ENCODE data around the gene ZNF649. TPM values are rescaled to one million over a fixed set of nuclear protein-coding genes. Genes with fewer than 3 reads are reported as not detected.

ZNF649 gene
- total RNA-seq, 1 donor from 2014 or later: 28.4 TPM

- no peak for DNase-seq (ENCODE audit: low spot score in 2 of 2, unreplicated experiment in 2 of 2)
- TF ChIP-seq CTCF (IDR thresholded peaks at IDR 0.05; ENCODE audit: unreplicated experiment): no peak
- peaks cover 56% of the 10 kb centered on the region for H3K9me3 Mint-ChIP-seq
- H3K27me3 Mint-ChIP-seq (ENCODE audit: low read depth): no peaks in the 10 kb centered on the region
- H3K4me1 Mint-ChIP-seq: peaks cover 14% of the 10 kb centered on the region
- no peak overlapping the region for H3K27ac Mint-ChIP-seq
- H3K4me3 Mint-ChIP-seq: peak overlapping the region; percentile 99
- peaks cover 55% of the 10 kb centered on the region for H3K36me3 Mint-ChIP-seq
These were observed 1.6 kb downstream of the ZNF649 start for GRCh38 chr19:51903192-51903591.

- no peaks in the 10 kb centered on the region for H3K27me3 Mint-ChIP-seq (ENCODE audit: low read depth)
- peaks cover 54% of the 10 kb centered on the region for H3K9me3 Mint-ChIP-seq
- H3K4me3 Mint-ChIP-seq: no peak overlapping the region
- H3K27ac Mint-ChIP-seq: no peak overlapping the region
- peaks cover 14% of the 10 kb centered on the region for H3K4me1 Mint-ChIP-seq
- no peak for DNase-seq (ENCODE audit: low spot score in 2 of 2, unreplicated experiment in 2 of 2)
- no peak for TF ChIP-seq CTCF (IDR thresholded peaks at IDR 0.05; ENCODE audit: unreplicated experiment)
- H3K36me3 Mint-ChIP-seq: peaks cover 67% of the 10 kb centered on the region
These were observed 3.0 kb downstream of the ZNF649 start for GRCh38 chr19:51901860-51902259.

- H3K4me3 Mint-ChIP-seq: no peak overlapping the region
- TF ChIP-seq CTCF (IDR thresholded peaks at IDR 0.05; ENCODE audit: unreplicated experiment): no peak
- H3K9me3 Mint-ChIP-seq: peaks cover 70% of the 10 kb centered on the region
- H3K27ac Mint-ChIP-seq: no peak overlapping the region
- peaks cover 6% of the 10 kb centered on the region for H3K4me1 Mint-ChIP-seq
- H3K27me3 Mint-ChIP-seq (ENCODE audit: low read depth): no peaks in the 10 kb centered on the region
- H3K36me3 Mint-ChIP-seq: peaks cover 80% of the 10 kb centered on the region
- DNase-seq (ENCODE audit: low spot score in 2 of 2, unreplicated experiment in 2 of 2): no peak
These were observed 13.5 kb downstream of the ZNF649 start for GRCh38 chr19:51891193-51891747.

- Mint-ChIP-seq H3K4me3 (no peak overlapping the region), H3K27me3 (ENCODE audit: low read depth) (no peaks in the 10 kb centered on the region), H3K4me1 (peaks cover 6% of the 10 kb centered on the region), H3K9me3 (peaks cover 65% of the 10 kb centered on the region), H3K27ac (no peak overlapping the region), H3K36me3 (peaks cover 71% of the 10 kb centered on the region)
- no peak for TF ChIP-seq CTCF (IDR thresholded peaks at IDR 0.05; ENCODE audit: unreplicated experiment)
- no peak for DNase-seq (ENCODE audit: low spot score in 2 of 2, unreplicated experiment in 2 of 2)
These were observed 14.9 kb downstream of the ZNF649 start for GRCh38 chr19:51889934-51890333.

- Mint-ChIP-seq H3K36me3 (peaks cover 55% of the 10 kb centered on the region), H3K9me3 (peaks cover 60% of the 10 kb centered on the region), H3K4me3 (peak within 1 kb of the TSS; percentile 92), H3K4me1 (peaks cover 6% of the 10 kb centered on the region), H3K27me3 (ENCODE audit: low read depth) (no peaks in the 10 kb centered on the region), H3K27ac (peak within 1 kb of the TSS; percentile 100)
- DNase-seq (ENCODE audit: low spot score in 2 of 2, unreplicated experiment in 2 of 2): peak; percentile 70 to 86
- no peak for TF ChIP-seq CTCF (IDR thresholded peaks at IDR 0.05; ENCODE audit: unreplicated experiment)
These were observed 17.0 kb downstream of the ZNF649 start, which contains the start of gene ZNF577 for GRCh38 chr19:51887522-51888498. Gene ZNF577 (minus strand): TSS chr19:51887951. CDS start chr19:51880382, 7,569 bp downstream.
